KOPT-K1 (cell line): Measurements from ENCODE around the gene TTC21A.

Experiments used
- H3K27ac ChIP-seq: fragments of 200-600 bp; sonication (generic); 2 replicates; pipeline ENCODE4 v1.5.1; 2016; ENCODE audit warnings: antibody characterized with exemption, mild to moderate bottlenecking, low read depth, low read length; ENCODE audit not compliant: poor library complexity, severe bottlenecking
- H3K36me3 ChIP-seq: fragments of 200-600 bp; sonication (generic); 2 replicates; pipeline ENCODE4 v1.5.1; 2017; ENCODE audit warnings: antibody characterized with exemption, mild to moderate bottlenecking, low read length, moderate library complexity; ENCODE audit not compliant: insufficient read depth
- H3K9me3 ChIP-seq: fragments of 200-600 bp; sonication (generic); 2 replicates; pipeline ENCODE4 v1.5.1; 2017; ENCODE audit warnings: antibody characterized with exemption, low read length, mild to moderate bottlenecking; ENCODE audit not compliant: insufficient read depth, poor library complexity, severe bottlenecking

The TTC21A gene

DNA sequence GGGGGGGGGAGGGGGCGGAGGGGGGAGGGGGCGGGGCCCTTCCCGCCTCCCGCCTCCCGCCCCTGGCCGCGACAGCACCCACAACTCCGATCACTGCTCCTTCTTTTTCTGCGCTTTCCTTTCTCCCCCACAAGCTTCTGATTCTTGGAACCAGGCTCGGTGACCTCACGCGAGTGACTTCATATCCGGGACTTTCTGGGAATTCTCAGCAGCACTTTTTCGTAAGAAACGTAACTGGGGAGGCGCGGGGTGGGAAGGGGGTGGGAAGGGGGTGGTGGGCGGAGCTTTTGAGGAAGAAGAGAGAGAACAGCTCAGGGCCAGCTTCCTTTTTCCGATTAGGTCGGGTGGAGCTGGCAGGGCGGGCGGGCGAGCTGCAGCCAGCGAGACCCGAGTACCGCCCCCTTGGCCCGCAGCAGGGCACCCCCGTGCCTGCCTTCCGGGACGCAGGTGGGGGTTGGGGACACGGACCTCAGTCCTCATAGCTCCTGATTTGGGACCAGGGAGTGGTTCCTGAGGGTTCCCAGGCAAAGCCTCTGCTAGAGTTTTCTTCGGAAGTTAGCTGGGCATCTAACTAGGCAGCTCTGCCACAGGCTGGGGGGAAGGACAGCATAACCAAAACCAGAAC lies 70.3 kb downstream of the TTC21A start:
- Histone ChIP-seq H3K27ac (peak overlapping the region; percentile 55), H3K9me3 (no peaks in the 10 kb centered on the region), H3K36me3 (no peaks in the 10 kb centered on the region)

GRCh38 chr3:39178553-39178952 lies 71.1 kb downstream of the TTC21A start:
- no peak overlapping the region for H3K27ac ChIP-seq
- no peaks in the 10 kb centered on the region for H3K9me3 ChIP-seq
- H3K36me3 ChIP-seq, result no peaks in the 10 kb centered on the region

- Histone ChIP-seq H3K9me3 (no peaks in the 10 kb centered on the region), H3K27ac (no peak overlapping the region), H3K36me3 (no peaks in the 10 kb centered on the region)
Observed at GRCh38 chr3:39180183-39180545, 72.7 kb downstream of the TTC21A start.

GRCh38 chr3:39180546-39181346 lies 73.3 kb downstream of the TTC21A start:
- no peaks in the 10 kb centered on the region for H3K36me3 ChIP-seq
- no peaks in the 10 kb centered on the region for H3K9me3 ChIP-seq
- no peak overlapping the region for H3K27ac ChIP-seq

DNA sequence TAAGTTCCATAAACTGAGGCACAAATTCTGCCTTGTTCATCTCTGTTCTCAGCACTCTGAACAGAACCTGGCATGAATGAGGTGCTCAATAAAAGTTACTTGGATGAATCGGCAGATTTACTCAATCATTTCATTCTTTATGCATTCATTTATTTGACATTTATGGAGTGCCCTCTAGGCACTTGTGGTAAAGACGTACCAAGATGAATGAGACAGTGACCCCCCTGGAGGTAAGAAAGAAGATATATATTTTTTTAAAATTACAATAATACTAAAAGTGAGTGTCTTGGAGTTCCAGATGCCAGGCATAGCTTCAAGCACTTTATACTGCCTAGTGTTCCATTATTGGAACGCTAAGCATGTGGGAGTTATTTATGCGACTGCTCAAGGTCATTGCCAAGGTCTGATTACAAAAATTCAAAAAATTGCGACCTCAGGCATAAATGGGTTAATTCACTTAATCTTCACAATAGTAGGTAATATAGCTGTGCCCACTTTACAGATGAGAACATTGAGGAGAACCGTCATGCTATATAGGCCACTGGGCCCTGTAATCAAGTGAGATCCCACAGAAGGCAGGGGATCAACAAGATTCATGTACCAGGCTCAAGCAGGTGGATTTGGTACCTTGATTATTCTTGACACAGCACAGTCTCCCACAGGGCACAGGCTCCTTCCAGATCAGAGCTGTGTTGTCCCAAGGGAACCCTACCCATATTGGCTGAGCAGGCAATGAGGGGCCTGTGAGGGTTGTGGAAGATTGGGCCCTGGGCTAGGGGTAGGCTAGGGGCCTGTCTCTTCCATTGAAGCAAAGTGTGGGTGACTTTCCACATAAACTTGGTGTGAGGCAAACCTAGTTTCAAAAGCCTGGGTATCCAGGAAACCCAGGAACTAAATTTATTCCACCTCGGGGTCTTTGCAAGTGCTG lies 74.2 kb downstream of the TTC21A start:
- Histone ChIP-seq H3K36me3 (no peaks in the 10 kb centered on the region), H3K9me3 (no peaks in the 10 kb centered on the region), H3K27ac (no peak overlapping the region)

DNA sequence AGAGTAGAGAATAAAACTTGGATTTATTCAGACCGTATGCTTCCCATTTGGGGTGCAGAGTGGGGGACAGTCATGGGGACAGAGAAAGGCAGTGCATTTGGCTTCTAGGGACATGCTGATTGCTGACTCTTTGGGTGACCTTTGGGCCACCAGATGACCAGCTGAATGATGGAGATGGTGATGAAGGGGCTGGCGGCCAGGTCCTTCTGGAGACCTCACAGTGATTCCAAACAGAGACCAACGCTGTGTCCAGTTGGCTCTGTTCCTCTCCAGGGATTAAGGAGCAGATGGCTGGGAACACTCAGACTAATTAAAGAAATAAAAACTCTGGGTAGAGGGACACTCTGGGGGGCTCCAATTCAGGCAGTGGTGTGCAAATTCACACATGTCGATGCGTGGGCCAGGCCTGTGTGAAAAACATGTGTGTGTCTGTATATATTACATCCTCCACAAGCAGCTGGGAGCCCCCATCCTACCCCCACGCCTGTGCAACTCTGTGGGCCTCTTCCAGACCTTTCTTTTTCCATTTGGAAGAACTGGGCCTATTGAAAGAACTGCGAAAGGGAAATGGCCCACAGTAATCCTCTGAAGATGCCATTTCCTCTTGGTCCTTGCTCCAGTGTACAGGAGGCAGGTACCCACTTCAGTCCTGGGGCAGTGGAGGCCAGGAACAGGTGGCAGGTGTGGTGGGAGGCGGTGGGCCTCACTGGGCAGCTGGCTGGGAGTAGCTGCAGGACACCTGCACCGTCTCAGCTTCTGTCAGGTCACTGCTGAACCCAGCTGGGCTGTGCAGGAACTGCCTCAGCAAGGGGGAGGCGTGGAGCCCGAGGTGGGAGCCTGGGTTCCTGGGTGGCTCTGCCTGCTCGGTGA lies 76.0 kb downstream of the TTC21A start:
- Histone ChIP-seq H3K36me3 (no peaks in the 10 kb centered on the region), H3K27ac (no peak overlapping the region), H3K9me3 (no peaks in the 10 kb centered on the region)

GRCh38 chr3:39184081-39184967 lies 76.8 kb downstream of the TTC21A start:
- H3K9me3 ChIP-seq, result no peaks in the 10 kb centered on the region
- no peak overlapping the region for H3K27ac ChIP-seq
- H3K36me3 ChIP-seq, result no peaks in the 10 kb centered on the region

GRCh38 chr3:39184968-39185285 lies 77.4 kb downstream of the TTC21A start:
- H3K27ac ChIP-seq, result no peak overlapping the region

GRCh38 chr3:39185326-39185958 lies 78.0 kb downstream of the TTC21A start:
- Histone ChIP-seq H3K36me3 (no peaks in the 10 kb centered on the region), H3K9me3 (no peaks in the 10 kb centered on the region), H3K27ac (no peak overlapping the region)

More at GRCh38 chr3:39184968-39185285, 77.4 kb downstream of the TTC21A start:
- H3K9me3 ChIP-seq, result no peaks in the 10 kb centered on the region
- no peaks in the 10 kb centered on the region for H3K36me3 ChIP-seq

- Histone ChIP-seq H3K27ac (no peak overlapping the region), H3K9me3 (no peaks in the 10 kb centered on the region), H3K36me3 (no peaks in the 10 kb centered on the region)
Observed at GRCh38 chr3:39185959-39186691, 78.6 kb downstream of the TTC21A start.

DNA sequence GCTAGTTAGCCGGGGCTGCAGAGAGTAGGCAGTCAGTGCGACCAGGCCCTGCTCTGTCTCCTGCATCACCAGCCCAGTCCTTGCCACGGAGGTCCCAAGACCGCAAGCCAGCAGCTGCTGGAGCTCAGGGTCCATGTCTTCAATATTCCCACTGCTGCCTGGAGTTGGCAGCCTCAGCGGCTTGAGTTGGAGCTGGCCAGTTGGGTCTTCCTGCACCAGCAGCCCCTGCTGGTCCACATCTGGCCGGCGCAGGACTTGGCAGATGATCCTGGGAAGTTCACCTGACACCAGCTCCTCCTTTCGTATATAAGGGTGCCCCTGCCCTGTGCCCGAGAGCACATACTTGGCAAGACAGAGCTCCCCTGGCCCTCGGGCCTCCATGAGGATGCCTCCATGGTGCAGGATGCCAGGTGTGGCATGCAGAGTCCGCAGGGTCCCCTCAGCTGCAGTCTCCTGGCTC lies 79.2 kb downstream of the TTC21A start:
- H3K27ac ChIP-seq, result no peak overlapping the region
- no peaks in the 10 kb centered on the region for H3K36me3 ChIP-seq
- H3K9me3 ChIP-seq, result no peaks in the 10 kb centered on the region

- no peaks in the 10 kb centered on the region for H3K36me3 ChIP-seq
- H3K27ac ChIP-seq, result no peak overlapping the region
- H3K9me3 ChIP-seq, result no peaks in the 10 kb centered on the region
Observed at GRCh38 chr3:39187372-39188155, 80.1 kb downstream of the TTC21A start.
